Measurements from ENCODE around the gene KCTD1.
A peak's percentile ranks its signal among the peaks of the same experiment; 100 is the strongest.

KCTD1 gene

GRCh38 chr18:26549263-26550094 lies 1.1 kb upstream of the KCTD1 start:
- DNase-seq (ENCODE audit: low read depth): no peak

GRCh38 chr18:26547646-26548414 lies 523 bp downstream of the KCTD1 start:
- peak; percentile 19 for DNase-seq (ENCODE audit: low read depth)

GRCh38 chr18:26546875-26547645 lies 1.3 kb downstream of the KCTD1 start:
- no peak for DNase-seq (ENCODE audit: low read depth)

GRCh38 chr18:26546170-26546874 lies 2.0 kb downstream of the KCTD1 start:
- no peak for DNase-seq (ENCODE audit: low read depth)

- DNase-seq (ENCODE audit: low read depth): no peak
These were observed 2.8 kb downstream of the KCTD1 start for GRCh38 chr18:26545335-26546123.

- no peak for DNase-seq (ENCODE audit: low read depth)
These were observed 3.9 kb downstream of the KCTD1 start for GRCh38 chr18:26544451-26544850.

GRCh38 chr18:26543373-26543772 lies 5.0 kb downstream of the KCTD1 start:
- no peak for DNase-seq (ENCODE audit: low read depth)

GRCh38 chr18:26540043-26540628 lies 8.2 kb downstream of the KCTD1 start:
- DNase-seq (ENCODE audit: low read depth): no peak

GRCh38 chr18:26538524-26538923 lies 9.8 kb downstream of the KCTD1 start:
- DNase-seq (ENCODE audit: low read depth): no peak

GRCh38 chr18:26536664-26537063 lies 11.7 kb downstream of the KCTD1 start:
- no peak for DNase-seq (ENCODE audit: low read depth)

GRCh38 chr18:26536032-26536431 lies 12.3 kb downstream of the KCTD1 start:
- no peak for DNase-seq (ENCODE audit: low read depth)

- no peak for DNase-seq (ENCODE audit: low read depth)
These were observed 12.7 kb downstream of the KCTD1 start for GRCh38 chr18:26535630-26536029.

GRCh38 chr18:26532367-26533340 lies 15.7 kb downstream of the KCTD1 start:
- no peak for DNase-seq (ENCODE audit: low read depth)

GRCh38 chr18:26531605-26532298 lies 16.6 kb downstream of the KCTD1 start:
- DNase-seq (ENCODE audit: low read depth): no peak

GRCh38 chr18:26526966-26527234 lies 21.5 kb downstream of the KCTD1 start:
- DNase-seq (ENCODE audit: low read depth): no peak

- DNase-seq (ENCODE audit: low read depth): no peak
These were observed 22.0 kb downstream of the KCTD1 start for GRCh38 chr18:26526128-26526965.

- no peak for DNase-seq (ENCODE audit: low read depth)
These were observed 23.6 kb downstream of the KCTD1 start for GRCh38 chr18:26524504-26525351.

Data from stimulated activated CD4-positive, alpha-beta T cell treated with anti-CD3 and anti-CD28 coated beads, Interleukin-2, amount 100 ng/mL, for 4 hours (primary cell).